K562 (cell line): ENCODE data around the gene CLNK. TPM values are rescaled to one million over a fixed set of nuclear protein-coding genes. Genes with fewer than 3 reads are reported as not detected.

Experiments
- ATAC-seq: fragments of 200-7000 bp; cut with Tn5 transposase; 3 replicates; pipeline ENCODE4 v1.9.1; 2020; ENCODE audit warnings: moderate library complexity
- BruUV-seq: library from RNA; stranded (reverse); fragments of 400-500 nt; replicated peaks from 2 replicates; lab custom pipeline; 2021; lab: Mats Ljungman, UMichigan
- CTCF ChIA-PET: fragments of 300-600 bp; formaldehyde crosslinking; extraction: SDS; loops from one replicate; lab custom pipeline; 2021; ENCODE audit warnings: low intra/inter-chr PET ratio; lab: Yijun Ruan, JAX
- POLR2A ChIA-PET: fragments of 300-600, 350-650 bp; sonication (Branson Sonifier 250); formaldehyde crosslinking; extraction: SDS; loops from one replicate; lab custom pipeline; 2021; ENCODE audit warnings: antibody characterized with exemption, inconsistent platforms; lab: Yijun Ruan, JAX
- DNase-seq, 4 experiments: peaks; one replicate each; pipeline versions ENCODE4 v3.0.0 to v3.0.0-alpha.2; 2011 to 2018; ENCODE audit warnings: low spot score in 3 of 4, mixed read lengths in 3 of 4; ENCODE audit errors: extremely low read depth in 1 of 4
- FAIRE-seq: peaks from 2 replicates; lab custom pipeline; 2011; peaks lifted over from hg19 to GRCh38; lab: Jason Lieb, UNC
- H2AFZ ChIP-seq: 2 replicates; pipeline ENCODE4 v1.6.0; 2011; ENCODE audit warnings: low read depth, low read length, control low read depth, inconsistent platforms
- H3K27ac ChIP-seq: fragments of 200-600 bp; 3 replicates; pipeline ENCODE4 v1.8.0; 2011; ENCODE audit warnings: low read depth, mild to moderate bottlenecking, control low read depth, inconsistent platforms, low read length, moderate library complexity, mixed read lengths; ENCODE audit errors: extremely low read depth
- H3K27me3 ChIP-seq, 2 experiments: fragments of 300-600 bp in 1 of 2; 2 replicates in 1 of 2; 3 replicates in 1 of 2; pipeline versions ENCODE4 v1.6.0 to v1.8.0; 2011; ENCODE audit warnings: inconsistent platforms in 2 of 2, low read length in 2 of 2, mild to moderate bottlenecking in 1 of 2, mixed read lengths in 1 of 2, moderate library complexity in 1 of 2; ENCODE audit not compliant: control insufficient read depth in 2 of 2, insufficient read depth in 2 of 2
- H3K36me3 ChIP-seq: fragments of 300-600 bp; 3 replicates; pipeline ENCODE4 v1.8.0; 2011; ENCODE audit warnings: mild to moderate bottlenecking, low read length, inconsistent platforms; ENCODE audit not compliant: control insufficient read depth, insufficient read depth
- H3K4me1 ChIP-seq, 2 experiments: fragments of 200-600 bp in 1 of 2; replicated peaks in 1 of 2; 2 replicates in 1 of 2; 3 replicates in 1 of 2; pipeline versions ENCODE4 v1.5.1 to v1.8.0; 2011; ENCODE audit warnings: inconsistent platforms in 2 of 2, low read length in 2 of 2, mild to moderate bottlenecking in 1 of 2, mixed read lengths in 1 of 2, moderate library complexity in 1 of 2; ENCODE audit not compliant: control insufficient read depth in 2 of 2, insufficient read depth in 2 of 2
- H3K4me2 ChIP-seq: 2 replicates; pipeline ENCODE4 v1.6.1; 2011; ENCODE audit warnings: low read length, control low read depth, inconsistent platforms, mixed read lengths; ENCODE audit not compliant: insufficient read depth
- H3K4me3 ChIP-seq: fragments of 200-600 bp; sonication (generic), shearing (Covaris generic); 2 replicates; pipeline ENCODE4 v1.5.1; 2016; ENCODE audit warnings: control low read depth, inconsistent platforms
- H3K79me2 ChIP-seq: fragments of 200-600 bp; 3 replicates; pipeline ENCODE4 v1.8.0; 2011; ENCODE audit warnings: low read length, inconsistent platforms; ENCODE audit not compliant: control insufficient read depth, insufficient read depth
- H3K9ac ChIP-seq, 2 experiments: 2 replicates each; pipeline versions ENCODE4 v1.6.0 to v1.6.1; 2011; ENCODE audit warnings: low read depth in 2 of 2, low read length in 2 of 2, control low read depth in 1 of 2, inconsistent platforms in 1 of 2, mild to moderate bottlenecking in 1 of 2, mixed read lengths in 1 of 2; ENCODE audit not compliant: insufficient read depth in 1 of 2
- H3K9me1 ChIP-seq: one replicate; pipeline ENCODE4 v1.6.0; 2011; ENCODE audit warnings: inconsistent platforms, mild to moderate bottlenecking, low read length, moderate library complexity; ENCODE audit not compliant: control insufficient read depth, insufficient read depth
- H3K9me3 ChIP-seq: replicated peaks from 2 replicates; pipeline ENCODE4 v1.5.1; 2011; ENCODE audit warnings: low read depth, low read length, inconsistent platforms; ENCODE audit not compliant: control insufficient read depth, insufficient read depth
- H4K20me1 ChIP-seq: replicated peaks from 2 replicates; pipeline ENCODE4 v1.6.1; 2011; ENCODE audit warnings: low read length, inconsistent platforms, mixed read lengths; ENCODE audit not compliant: control insufficient read depth, insufficient read depth
- CBX2 ChIP-seq: fragments of 200-600 bp; sonication (generic); IDR thresholded peaks from one replicate; pipeline ENCODE4 v1.6.1; 2012; ENCODE audit warnings: mild to moderate bottlenecking, low read length, inconsistent platforms; ENCODE audit not compliant: insufficient read depth, poor library complexity, severe bottlenecking
- CBX5 ChIP-seq: IDR thresholded peaks from 2 replicates; pipeline ENCODE4 v1.6.1; 2014; ENCODE audit warnings: low read depth, borderline replicate concordance
- CREBBP ChIP-seq: IDR thresholded peaks from one replicate; pipeline ENCODE4 v1.6.1; 2012; ENCODE audit warnings: low read depth, mild to moderate bottlenecking, control low read depth, inconsistent platforms, low read length
- ETV6 ChIP-seq, 3 experiments: fragments of 150-350 bp in 1 of 3; sonication (generic) in 1 of 3; formaldehyde crosslinking in 1 of 3; IDR thresholded peaks; 2 replicates each; pipeline versions ENCODE4 v1.6.1 to v1.8.0; 2014 to 2022; ENCODE audit warnings: borderline replicate concordance in 2 of 3, low read depth in 2 of 3, antibody characterized with exemption in 1 of 3, low read length in 1 of 3, mild to moderate bottlenecking in 1 of 3, missing genetic modification reagents in 1 of 3
- GTF2F1 ChIP-seq: IDR thresholded peaks from 2 replicates; pipeline ENCODE4 v1.6.1; 2011; ENCODE audit warnings: low read depth, low read length, improper control_type of control experiment
- JUN ChIP-seq, 2 experiments: sonication (generic) in 1 of 2; formaldehyde crosslinking in 1 of 2; IDR thresholded peaks; 2 replicates each; pipeline versions ENCODE4 v1.6.1 to v1.8.0; 2012 to 2022; ENCODE audit warnings: borderline replicate concordance in 2 of 2, mild to moderate bottlenecking in 2 of 2, improper control_type of control experiment in 1 of 2, low read depth in 1 of 2, low read length in 1 of 2, missing genetic modification reagents in 1 of 2
- NR3C1 ChIP-seq: sonication (generic); formaldehyde crosslinking; IDR thresholded peaks from 2 replicates; pipeline ENCODE4 v1.8.1; 2022; ENCODE audit warnings: missing genetic modification reagents
- PHB2 ChIP-seq: fragments of 450-650 bp; IDR thresholded peaks from 2 replicates; pipeline ENCODE4 v1.6.1; 2017; ENCODE audit warnings: low read depth
- RBM25 ChIP-seq: fragments of 200-400 bp; formaldehyde crosslinking; IDR thresholded peaks from 2 replicates; pipeline ENCODE4 v1.6.1; 2018; ENCODE audit warnings: low read length, low read depth, moderate library complexity; ENCODE audit not compliant: severe bottlenecking
- SPI1 ChIP-seq: IDR thresholded peaks from 2 replicates; pipeline ENCODE4 v1.6.1; 2011; ENCODE audit warnings: low read depth, low read length, control low read depth, borderline replicate concordance
- SRF ChIP-seq, 2 experiments: fragments of 250-450, 450-650 bp in 1 of 2; sonication (Bioruptor Pico) in 1 of 2; sonication (generic) in 1 of 2; formaldehyde crosslinking; IDR thresholded peaks; 2 replicates each; pipeline versions ENCODE4 v1.5.0 to v1.5.1; 2020 to 2022; ENCODE audit warnings: mild to moderate bottlenecking in 1 of 2, missing genetic modification reagents in 1 of 2
- TFE3 ChIP-seq: fragments of 450-650 bp; formaldehyde crosslinking; IDR thresholded peaks from 2 replicates; pipeline ENCODE4 v1.4.0; 2020; ENCODE audit warnings: mild to moderate bottlenecking, mixed read lengths
- ZBTB7A ChIP-seq: IDR thresholded peaks from 2 replicates; pipeline ENCODE4 v1.6.1; 2011; ENCODE audit warnings: low read depth, mild to moderate bottlenecking, low read length, moderate library complexity, borderline replicate concordance; ENCODE audit not compliant: control insufficient read depth
- ZNF583 ChIP-seq: fragments of 250-450 bp; sonication (Bioruptor Pico); IDR thresholded peaks from 2 replicates; pipeline ENCODE4 v1.4.0; 2020
- in situ Hi-C: fragments of 300-500 bp; cut with MboI; formaldehyde crosslinking; loops from 4 replicates; pipeline ENCODE4 v1.15.0; 2018; ENCODE audit warnings: inconsistent platforms, mixed read lengths
- intact Hi-C: fragments of 100-400 bp; cut with micrococcal nuclease; formaldehyde crosslinking; loops from 2 replicates; pipeline ENCODE4 v1.14.2; 2022
- polyA plus RNA-seq, 8 experiments: library from polyadenylated mRNA; depleted of rRNA in 4 of 8; stranded (reverse) in 5 of 8; unstranded in 3 of 8; fragments of >200 nt; fragmentation: Nextera tagmentation in 2 of 8; fragmentation: Illumina TruSeq in 1 of 8; extraction: Ambion mirVana in 2 of 8; extraction: Trizol in 1 of 8; gene quantifications; 2 replicates each; pipeline versions ENCODE4 v1.2.1 to v1.2.3, GENCODE V29; 2011 to 2014; ENCODE audit warnings: inconsistent platforms in 1 of 8, missing spikeins in 1 of 8
- total RNA-seq, 7 experiments: library from RNA; depleted of rRNA in 6 of 7; stranded (reverse); fragments of >200 nt in 6 of 7; fragmentation: Illumina TruSeq in 2 of 7; extraction: Trizol in 2 of 7; gene quantifications; 2 replicates each; pipeline versions ENCODE4 v1.2.1 to v1.2.3, GENCODE V29; 2011 to 2021; ENCODE audit warnings: low replicate concordance in 1 of 7
- TF ChIP-seq, protein P1 (sequence below), 3 experiments: fragments of 200-800 bp in 1 of 3; fragments of 250-450 bp in 1 of 3; fragments of 450-650 bp in 1 of 3; sonication (Bioruptor Pico) in 1 of 3; sonication (Bioruptor generic) in 1 of 3; formaldehyde crosslinking in 1 of 3; IDR thresholded peaks; 2 replicates each; pipeline versions ENCODE4 v1.6.1 to v1.8.0; 2016 to 2022; ENCODE audit warnings: mild to moderate bottlenecking in 2 of 3, missing genetic modification characterization in 2 of 3, missing compliant biosample characterization in 1 of 3, moderate library complexity in 1 of 3

The CLNK gene
- total and polyA plus RNA-seq, 9 of the 15 experiments (the other 6 are each of a cell fraction or from before 2014, with no cell fraction given), result not detected

DNA sequence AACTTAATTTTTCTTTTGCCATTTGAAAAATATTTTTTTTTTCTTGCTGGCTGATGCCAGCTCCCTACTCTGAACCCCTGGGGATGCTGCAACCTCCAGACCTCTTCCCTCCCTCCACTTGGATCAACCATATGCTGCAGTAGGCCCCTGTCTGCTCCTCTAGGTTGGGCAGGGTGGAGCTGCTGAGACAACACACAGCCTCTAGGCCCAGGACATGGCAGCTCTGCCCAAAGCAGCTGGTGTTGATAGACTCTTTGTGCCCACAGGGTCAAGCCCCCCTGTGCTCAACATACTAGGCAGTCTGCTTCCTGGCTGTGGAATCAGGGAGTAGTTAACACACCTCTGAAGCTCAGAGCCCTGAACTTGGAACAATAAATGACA, 19.9 kb upstream of the CLNK start:
- Histone ChIP-seq H4K20me1 (no peaks in the 10 kb centered on the region), H3K4me1 (no peaks in the 10 kb centered on the region), H3K27ac (no peak overlapping the region), H3K4me3 (no peak overlapping the region), H3K9me1 (no peaks in the 10 kb centered on the region), H2AFZ (no peak overlapping the region), H3K36me3 (no peaks in the 10 kb centered on the region), H3K79me2 (no peaks in the 10 kb centered on the region), H3K27me3 (no peaks in the 10 kb centered on the region), H3K4me2 (no peak overlapping the region), H3K9me3 (no peaks in the 10 kb centered on the region), H3K9ac (no peak overlapping the region)
- POLR2A ChIA-PET, result no interaction called here
- DNase-seq (no peak), FAIRE-seq (no peak), ATAC-seq (no peak)
- CTCF ChIA-PET, result no interaction called here
- in situ Hi-C loops, result no loop called here
- intact Hi-C loops, result no loop called here
- BruUV-seq, result no TSS peak
- TF ChIP-seq, protein P1, sequence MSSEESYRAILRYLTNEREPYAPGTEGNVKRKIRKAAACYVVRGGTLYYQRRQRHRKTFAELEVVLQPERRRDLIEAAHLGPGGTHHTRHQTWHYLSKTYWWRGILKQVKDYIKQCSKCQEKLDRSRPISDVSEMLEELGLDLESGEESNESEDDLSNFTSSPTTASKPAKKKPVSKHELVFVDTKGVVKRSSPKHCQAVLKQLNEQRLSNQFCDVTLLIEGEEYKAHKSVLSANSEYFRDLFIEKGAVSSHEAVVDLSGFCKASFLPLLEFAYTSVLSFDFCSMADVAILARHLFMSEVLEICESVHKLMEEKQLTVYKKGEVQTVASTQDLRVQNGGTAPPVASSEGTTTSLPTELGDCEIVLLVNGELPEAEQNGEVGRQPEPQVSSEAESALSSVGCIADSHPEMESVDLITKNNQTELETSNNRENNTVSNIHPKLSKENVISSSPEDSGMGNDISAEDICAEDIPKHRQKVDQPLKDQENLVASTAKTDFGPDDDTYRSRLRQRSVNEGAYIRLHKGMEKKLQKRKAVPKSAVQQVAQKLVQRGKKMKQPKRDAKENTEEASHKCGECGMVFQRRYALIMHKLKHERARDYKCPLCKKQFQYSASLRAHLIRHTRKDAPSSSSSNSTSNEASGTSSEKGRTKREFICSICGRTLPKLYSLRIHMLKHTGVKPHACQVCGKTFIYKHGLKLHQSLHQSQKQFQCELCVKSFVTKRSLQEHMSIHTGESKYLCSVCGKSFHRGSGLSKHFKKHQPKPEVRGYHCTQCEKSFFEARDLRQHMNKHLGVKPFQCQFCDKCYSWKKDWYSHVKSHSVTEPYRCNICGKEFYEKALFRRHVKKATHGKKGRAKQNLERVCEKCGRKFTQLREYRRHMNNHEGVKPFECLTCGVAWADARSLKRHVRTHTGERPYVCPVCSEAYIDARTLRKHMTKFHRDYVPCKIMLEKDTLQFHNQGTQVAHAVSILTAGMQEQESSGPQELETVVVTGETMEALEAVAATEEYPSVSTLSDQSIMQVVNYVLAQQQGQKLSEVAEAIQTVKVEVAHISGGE (CRISPR knock-in tag; IDR thresholded peaks at IDR 0.05), result no peak
- no peak for TF ChIP-seq ETV6 (IDR thresholded peaks at IDR 0.05; ENCODE audit: borderline replicate concordance in 1 of 2, low read depth in 2 of 2, low read length in 1 of 2)
- TF ChIP-seq ETV6 (CRISPR knock-in tag; IDR thresholded peaks at IDR 0.05; ENCODE audit: borderline replicate concordance), result no peak
- no peak for TF ChIP-seq CREBBP
- no peak for TF ChIP-seq PHB2
- TF ChIP-seq ZNF583, result no peak
- TF ChIP-seq TFE3 (CRISPR knock-in tag), result no peak
- no peak for TF ChIP-seq SPI1
- TF ChIP-seq CBX2, result no peak
- no peak for TF ChIP-seq GTF2F1
- no peak for TF ChIP-seq JUN (IDR thresholded peaks at IDR 0.05; ENCODE audit: borderline replicate concordance, low read depth, low read length)
- TF ChIP-seq JUN (CRISPR knock-in tag; IDR thresholded peaks at IDR 0.05; ENCODE audit: borderline replicate concordance), result no peak
- TF ChIP-seq SRF (CRISPR knock-in tag; IDR thresholded peaks at IDR 0.05), result no peak
- TF ChIP-seq RBM25, result no peak
- TF ChIP-seq NR3C1 (CRISPR knock-in tag), result no peak
- TF ChIP-seq CBX5, result no peak
- no peak for TF ChIP-seq ZBTB7A
